Pons (tissue), 1 donor: ENCODE data around the gene BGN.
A peak's percentile ranks its signal among the peaks of the same experiment; 100 is the strongest.

Experiments
- DNase-seq: peaks from one replicate; pipeline ENCODE4 v3.0.0-alpha.2; 2016; ENCODE audit warnings: low spot score

BGN gene

DNA sequence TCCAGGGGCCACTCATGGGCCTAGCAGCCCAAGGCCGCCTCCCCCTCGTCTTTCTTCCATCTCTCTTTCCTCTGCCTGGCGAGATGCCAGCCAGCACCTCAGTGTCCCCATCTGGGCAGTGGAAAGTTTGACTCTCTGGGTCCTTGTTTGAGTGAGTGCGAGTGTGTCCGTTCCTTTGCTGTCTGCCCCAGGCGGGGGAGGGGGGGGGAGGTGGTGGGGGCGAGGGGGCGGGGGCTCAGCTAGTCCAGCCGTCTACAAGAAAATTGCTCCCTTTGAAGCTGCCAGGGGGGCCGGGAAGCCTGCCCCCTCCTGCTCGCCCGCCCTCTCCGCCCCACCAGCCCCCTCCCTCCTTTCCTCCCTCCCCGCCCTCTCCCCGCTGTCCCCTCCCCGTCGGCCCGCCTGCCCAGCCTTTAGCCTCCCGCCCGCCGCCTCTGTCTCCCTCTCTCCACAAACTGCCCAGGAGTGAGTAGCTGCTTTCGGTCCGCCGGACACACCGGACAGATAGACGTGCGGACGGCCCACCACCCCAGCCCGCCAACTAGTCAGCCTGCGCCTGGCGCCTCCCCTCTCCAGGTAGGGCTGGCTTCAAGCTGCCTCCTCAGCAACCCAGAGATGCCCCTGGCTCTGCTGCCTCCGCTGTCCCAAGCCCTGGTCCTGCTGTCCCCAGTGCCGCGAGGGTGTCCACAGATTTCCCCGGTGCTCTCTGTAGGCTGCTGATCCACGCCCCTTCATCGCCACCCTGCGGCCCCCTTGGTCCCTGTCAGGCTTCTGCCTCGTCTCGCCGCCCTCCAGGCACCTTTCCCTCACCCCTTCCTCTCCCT is at the start of gene BGN:
TSS of gene BGN (plus strand) at position 440 of the 821 bp plus-strand sequence. CDS start 9,652 bp downstream, outside the sequence.
- DNase-seq = no peak

DNA sequence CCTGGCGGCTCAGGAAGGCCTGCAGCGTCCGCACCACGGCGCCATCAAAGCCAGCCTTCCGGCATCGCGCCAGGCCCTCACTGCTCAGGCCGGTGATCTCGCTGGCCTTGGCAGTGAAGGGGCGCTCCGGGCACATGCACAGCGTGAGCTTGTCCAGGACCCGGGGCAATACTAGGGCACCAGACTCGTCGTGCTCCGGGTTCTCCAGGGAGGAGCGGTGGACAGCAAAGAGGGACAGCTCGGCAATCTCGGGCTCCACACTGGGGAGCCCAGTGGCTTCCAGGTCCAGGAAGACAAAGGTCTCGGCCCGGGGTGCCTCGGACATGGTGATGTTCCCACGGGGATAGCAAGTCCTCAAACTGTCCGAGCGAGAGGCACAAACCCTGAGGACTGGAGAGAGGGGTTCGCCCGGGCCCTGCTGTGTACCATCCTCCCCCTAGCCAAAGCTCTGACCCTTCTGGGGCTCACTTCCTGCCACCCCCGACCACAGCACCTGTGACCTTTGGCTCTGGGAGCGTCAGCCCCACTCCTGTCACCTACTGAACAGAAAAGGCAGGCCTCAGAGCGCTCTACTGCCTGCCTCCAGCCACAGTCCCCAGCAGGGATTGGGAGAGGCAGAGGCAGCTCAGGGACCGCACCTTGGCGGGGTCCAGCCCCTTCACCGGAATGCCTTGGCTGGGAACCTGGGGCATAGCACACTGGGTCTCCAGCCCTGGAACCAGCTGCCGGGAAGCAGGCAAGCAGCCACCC is 49.5 kb upstream of the BGN start:
- no peak for DNase-seq

DNA sequence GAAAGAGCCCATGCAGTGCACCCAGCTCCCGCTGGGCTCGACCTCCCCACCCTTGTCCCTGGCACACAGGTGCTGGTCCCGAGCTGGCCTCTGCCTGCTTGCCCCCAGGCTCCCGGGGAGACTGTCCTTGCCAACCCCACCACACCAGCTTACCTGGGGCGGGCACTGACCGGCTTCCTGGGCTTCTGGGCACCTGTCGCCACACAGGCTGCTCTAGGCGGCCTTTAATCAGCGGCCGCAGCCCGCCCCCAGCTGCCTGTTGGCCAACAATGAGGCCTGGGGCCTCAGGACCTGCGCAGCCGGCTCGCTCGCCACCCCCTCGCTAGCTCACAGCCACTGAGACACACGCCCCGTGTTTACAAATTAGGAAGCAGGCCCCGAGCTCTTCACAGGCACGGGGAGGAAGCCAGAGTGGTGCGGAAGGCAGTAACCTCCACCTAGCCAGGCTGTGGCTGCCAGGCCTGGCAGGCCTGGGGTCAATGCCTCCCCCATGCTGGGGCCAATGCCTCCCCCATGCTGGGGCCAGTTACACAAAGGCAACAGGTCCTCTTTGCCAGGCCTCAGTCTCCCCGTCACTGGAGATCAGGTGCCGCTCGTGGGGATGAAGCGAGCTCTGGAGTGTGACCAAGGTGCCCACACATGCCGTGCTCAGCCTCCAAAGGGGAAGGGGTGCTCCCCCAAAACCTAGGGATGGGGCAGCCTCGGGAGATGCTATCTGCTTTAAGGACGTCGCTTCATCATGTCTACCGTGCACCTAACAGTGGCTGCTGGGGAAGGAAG is 48.7 kb upstream of the BGN start, which contains the start of gene TREX2:
TSS of gene TREX2 (minus strand) at position 201 of the 780 bp plus-strand sequence. CDS start 626 bp downstream, outside the sequence.
- DNase-seq = no peak

DNA sequence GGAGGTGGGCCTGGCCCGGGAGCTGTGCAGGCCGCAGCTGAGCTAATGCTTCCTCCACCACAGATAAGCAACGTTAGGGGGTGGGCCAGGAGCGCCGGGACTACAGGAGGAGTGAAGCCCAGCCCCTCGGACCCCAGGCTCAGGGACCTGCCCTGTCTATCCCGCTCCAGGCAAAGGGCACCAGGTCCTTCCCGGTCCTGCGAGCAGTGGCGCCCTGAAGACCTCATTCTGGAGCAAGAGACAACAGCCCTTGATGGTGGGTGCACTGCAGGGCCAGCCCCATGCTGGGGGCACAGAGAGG is 48.2 kb upstream of the BGN start:
- no peak for DNase-seq

DNA sequence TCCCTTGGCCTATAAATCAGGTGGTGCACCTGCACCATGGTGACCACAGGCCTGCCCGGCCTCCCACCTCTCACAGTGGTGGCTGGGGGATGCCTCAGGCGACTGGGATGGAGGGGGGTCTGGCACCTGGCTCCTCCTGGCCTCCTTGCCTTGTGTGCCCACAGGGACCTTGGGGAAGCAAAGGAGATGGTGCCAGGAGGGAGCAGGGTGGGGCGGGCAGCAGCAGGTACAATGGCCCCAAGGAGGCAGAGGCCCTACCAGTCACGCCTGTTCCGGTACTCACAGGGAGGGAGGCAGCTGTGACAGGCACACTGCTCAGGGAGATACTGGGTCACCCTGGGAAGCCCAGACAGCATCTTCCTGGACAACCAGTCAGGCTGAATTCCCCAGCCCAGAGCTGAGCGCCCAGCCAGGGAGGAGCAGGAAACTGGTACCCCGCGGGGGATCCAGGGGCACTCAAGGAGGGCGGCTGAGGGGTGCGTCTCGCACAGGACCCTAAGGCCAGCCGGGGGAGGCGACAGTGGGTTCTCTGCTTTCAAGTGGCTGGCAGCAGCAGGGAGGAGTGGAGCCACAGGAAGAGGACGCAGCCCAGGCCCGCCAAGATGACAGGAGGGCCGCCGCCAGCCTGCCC is 47.7 kb upstream of the BGN start:
- no peak for DNase-seq

DNA sequence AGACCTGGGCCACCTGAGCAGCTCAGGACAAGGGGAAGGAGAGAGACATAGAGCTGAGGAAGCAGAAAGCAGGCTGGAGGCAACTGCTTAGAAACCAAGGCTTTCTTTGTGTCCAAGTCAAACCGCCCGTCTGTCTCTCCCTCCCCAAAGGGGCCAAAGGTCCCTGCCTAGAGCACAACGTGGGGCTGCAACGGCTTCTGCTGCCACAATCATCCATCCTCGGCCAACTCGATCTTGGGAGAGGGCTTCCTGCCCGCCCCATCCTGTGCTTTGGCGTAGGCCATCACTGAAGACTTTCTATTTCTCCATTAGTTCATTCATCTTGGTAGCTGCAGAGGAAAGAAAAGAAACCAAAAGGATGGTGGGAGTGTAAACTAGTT is 47.2 kb upstream of the BGN start:
- no peak for DNase-seq

DNA sequence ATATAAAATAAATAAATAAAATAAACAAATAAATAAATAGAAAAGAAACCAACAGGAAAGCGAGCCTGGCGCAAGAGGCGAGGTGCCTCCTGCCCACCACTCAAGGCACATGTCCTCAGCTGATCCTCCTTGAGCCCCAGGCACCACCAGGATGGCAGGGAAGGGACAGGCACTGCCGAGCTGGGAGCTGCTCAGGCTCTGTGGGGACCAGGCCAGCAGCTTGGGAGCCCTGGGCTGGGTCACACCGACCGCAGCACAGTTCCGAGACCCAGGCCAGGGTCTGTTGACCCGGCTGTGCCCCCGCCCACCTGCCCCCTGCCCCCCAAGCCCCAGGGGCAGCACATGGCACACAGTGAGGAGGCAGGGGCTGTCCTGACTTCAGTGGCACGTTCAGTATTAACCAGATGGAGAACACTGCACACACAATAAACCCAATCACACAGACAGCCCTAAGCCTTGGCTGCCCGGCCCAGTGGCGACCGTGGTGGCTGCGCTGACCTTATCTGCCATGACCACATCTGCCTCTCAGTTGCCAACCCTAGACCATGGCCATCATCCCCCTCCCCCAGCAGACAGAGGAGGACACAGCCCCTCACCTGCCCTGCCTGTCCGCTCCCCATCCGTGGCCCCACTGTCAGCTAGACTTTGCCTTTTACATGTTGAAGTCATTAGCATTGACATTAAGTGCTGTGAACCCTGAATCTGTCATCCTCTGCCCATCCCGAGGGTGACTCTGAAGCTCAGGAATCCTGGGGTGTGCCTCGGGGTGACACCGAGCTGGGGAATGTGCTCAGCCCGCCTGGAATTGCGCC is 46.0 kb upstream of the BGN start:
- no peak for DNase-seq

DNA sequence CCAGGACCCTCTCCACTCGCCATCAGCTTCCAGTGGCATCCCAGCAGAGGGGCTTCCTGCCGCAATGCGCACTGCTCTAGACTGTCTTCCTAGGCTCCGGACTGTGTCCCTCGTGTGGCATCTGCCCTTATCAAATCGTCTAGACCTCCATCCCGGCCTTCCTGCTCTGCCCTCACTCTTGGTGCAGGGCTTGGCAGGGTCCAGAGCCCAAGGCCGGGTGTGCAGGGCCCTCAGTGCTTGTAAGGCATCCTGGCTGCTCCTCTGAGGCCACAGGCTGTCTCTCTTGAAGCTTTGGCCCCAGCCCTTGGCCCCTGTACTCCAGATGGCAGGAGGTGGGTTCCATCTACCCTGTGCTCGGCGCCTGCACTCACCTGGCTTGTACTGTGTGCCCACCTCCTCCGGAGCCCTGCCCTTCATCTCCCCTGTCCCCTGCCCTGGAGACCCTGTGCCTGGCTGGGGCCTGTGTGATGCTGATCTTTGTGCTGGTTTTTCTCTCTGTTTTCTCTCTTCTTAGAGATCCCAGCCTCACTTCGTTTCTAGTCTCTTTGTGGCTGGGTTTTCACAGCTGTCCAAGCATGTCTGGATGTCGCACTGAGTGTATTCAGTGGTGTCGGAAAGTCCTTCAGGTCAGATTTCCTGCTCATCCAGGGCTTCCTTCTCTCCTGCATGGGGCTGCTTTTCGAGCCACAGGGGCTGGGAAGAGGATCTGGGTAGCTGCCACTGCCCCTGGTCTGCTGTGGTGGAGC is 45.2 kb upstream of the BGN start:
- no peak for DNase-seq

DNA sequence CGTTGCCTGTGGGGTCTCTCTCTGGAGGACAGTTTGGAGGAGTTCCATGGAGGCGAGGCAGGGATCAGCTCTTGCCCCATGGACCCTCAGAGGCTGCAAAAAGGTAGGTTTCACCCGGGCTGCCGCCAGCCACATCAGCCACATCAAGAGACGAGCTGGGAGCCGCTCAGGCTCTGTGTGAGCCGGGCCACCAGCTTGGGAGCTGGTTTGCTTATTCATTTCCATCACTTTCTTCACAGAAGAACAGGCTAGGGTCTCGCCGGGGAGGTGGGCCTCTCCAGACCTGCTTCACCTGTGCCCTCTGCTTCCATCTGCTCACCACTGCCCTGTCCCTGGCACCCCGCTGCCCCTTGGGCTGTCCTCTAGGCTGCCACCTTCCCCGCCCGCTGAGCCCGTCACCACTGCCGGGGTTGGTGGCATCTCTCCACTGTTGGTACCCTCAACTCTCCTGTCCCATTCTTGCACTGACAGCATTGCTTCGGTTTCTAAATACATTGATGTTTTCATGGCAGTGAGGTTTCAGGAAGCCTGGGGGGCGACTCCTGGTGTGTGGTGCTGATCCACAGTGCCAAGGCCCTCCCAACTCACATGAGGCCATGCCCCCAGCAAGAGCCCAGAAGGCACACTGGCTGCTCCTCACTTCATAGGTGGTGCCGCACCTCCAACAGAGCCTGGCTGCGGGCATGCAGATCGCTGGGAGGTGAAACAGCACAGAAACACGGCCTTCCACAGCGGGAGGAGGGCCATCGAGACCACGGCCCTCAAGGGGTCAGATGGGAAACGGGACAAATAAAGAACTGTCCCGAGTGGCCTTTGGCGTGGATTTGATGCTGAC is 44.4 kb upstream of the BGN start:
- DNase-seq = no peak

DNA sequence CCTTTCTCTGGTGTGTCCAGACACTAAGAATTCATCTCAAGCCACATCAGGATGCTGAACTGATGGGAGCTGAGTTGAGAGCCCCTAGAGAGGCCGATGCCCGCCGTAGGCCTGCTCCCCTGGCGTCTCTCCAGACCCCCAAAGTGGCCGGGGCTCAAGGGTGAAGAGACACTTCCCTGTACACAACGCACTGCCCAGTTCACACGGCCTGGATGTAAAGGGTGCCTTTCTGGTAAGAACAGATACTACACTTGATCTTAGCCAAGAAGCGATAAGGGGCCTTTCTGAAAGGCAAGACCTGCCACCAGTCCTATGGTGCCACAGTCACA is 43.9 kb upstream of the BGN start:
- no peak for DNase-seq

DNA sequence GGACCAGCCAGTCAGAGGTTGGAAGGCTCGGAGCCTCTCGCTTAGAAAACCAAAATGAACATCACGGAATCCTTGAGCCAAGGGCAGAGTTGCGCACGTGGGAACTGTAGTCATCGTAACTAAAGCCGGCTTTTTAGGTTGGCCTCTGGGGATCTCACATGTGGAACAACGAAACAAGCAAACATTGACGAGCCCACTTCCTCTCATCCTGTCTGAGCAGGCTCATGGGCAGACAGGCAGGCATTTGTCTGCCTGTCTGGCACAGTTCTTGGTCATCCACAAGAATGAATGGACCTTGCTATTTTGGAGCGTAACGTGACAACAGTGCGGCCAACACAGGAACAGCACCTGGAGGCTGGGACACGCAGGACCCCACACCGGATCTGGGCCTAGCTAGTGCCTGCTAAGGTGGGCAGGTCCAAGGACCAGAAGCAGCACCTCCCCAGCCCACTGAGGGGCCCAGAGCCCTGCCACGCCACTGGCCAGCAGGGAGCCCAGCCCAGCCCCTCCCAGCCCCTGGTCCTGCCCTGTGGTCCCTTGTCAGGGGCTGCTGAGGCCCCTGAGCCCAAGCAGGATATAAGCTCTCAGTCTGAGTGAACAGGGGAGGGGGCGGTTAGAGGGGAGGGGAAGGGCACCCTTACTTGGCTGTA is 39.8 kb upstream of the BGN start:
- peak; percentile 5 for DNase-seq

DNA sequence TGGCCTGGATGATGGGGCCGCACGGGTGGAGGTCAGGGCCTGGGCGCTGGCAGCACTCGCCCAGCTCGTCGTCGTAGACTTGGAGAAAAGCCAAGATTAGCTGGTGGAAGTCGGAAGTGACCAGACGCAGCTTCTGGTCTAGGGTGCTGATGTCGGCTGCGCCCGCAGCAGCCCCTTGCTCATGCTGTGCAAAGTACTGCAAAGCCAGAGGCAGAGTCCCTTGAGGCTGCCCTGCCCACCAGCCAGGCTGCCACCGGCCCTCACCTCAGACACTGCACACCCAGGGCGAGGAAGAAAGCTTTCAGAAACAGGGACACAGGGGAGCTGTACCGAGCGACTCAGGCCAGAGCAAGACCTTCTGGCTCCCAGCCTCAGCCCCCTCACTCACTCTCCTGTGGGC is 39.2 kb upstream of the BGN start:
- DNase-seq = no peak

DNA sequence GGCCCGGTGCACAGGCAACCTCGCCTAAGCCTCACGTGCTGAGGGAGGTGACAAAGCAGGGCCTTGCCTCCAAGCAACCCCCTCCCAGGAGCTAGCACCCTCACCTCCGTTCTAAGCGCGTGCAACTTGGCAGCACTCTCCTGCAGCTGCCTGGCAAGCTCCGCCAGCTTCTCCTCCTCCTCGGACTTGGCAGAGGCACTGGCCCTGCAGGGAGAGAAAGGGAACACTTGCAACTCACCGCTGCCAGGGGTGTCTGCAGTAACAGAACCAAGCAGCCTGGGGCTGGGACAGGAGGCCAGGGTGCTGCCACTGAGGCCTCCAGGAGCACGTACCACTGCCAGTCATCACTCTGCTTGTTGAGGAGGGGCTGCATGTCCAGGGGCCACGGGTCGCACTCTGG is 38.6 kb upstream of the BGN start:
- DNase-seq = peak; percentile 6

DNA sequence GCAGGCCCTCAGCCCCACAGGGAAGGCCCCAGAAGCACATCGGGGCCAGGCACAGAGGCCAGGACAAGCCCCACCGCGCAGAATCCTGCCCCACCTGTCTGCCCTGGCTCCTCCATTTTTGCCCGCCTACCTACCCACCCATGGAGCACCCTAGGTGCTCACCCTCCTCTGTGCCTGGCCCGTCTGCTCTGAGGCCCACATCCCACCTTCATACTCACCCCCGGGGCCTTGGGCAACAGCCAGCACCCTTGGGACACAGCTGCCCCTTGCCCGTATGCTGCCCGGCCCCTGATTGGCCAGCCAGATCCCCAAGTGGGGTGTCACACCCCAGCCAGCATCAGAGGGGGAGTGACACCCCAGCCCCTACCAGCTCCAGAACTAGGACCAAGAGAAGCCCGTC is 38.1 kb upstream of the BGN start:
- DNase-seq = no peak

DNA sequence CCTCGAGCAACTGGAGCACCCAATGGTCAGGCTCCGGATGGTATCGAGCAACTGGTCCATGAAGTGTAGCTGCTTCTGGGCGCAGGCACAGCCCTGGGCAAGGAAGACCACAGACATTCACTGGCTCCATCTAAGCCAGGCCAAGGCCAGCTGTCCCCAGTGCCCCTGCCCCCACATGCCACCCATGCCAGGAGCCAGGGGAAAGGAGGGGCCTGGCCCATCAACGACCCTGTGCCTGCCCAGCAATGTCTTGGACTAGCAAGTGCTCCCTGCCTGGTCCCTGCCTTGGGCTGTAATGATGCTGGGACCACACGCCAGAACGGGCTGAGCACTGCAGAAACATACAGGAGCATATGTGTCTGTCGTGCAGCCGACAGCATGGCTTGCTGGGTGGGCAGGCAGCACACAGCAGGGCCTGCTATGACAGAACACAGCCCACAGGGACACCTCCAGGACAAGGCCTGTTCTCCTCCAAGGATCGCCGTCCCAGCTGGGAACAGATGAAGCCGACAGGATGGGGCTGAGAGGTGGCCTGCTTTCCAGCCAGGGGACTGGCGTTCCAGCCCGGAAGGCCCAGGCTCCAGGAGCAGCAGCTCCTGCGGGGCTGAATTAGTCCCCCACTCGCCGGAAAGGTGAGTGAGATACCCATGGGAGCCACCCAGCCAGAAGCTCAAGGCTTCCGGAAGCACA is 37.5 kb upstream of the BGN start:
- no peak for DNase-seq

DNA sequence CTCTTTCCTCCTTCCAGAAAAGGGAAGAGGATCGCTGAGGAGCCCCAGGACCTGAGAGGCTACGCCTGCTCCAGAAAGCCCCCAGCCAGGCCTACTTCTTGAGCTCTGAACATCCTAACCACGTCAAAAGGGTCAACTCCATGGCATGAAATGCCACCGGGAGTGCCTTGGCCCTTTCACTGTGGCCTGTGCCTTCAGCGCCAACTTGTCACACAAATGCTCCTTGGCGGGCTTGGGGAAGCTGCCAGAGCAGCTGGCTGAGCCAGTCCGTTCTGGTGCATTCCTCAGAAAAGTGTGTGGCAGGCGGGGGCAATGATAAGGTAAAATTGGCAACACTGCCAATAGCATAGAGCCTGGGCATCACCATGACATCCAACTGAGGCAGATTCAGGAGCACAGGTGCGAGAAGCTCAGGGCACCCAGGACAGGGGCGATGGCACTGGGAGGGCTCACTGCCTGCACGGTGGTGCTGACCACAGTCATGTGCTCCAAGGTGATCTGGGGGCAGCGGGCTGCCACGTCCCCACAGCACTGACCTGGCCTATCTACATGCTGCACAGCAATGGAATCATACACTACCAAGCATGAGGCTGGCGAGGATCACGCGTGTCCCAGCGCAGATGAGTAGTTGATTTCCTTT is 36.8 kb upstream of the BGN start:
- no peak for DNase-seq

DNA sequence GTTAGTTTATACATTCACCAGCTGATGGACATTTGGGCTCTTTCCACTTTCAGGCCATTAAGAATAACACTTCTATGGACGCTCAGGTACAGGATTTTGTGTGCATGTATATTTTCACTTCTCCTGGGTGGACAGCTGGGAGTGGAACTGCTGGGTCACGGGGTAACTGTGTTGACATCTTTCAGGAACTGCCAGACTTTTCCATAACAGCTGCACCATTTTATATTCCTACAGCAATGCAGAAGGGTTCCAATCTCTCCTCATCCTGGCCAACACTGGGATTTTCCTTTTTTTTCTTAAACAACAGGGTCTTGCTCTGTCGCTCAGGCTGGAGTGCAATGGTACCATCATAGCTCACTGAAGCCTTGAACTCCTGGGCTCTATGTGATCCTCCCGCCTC is 36.3 kb upstream of the BGN start:
- no peak for DNase-seq

DNA sequence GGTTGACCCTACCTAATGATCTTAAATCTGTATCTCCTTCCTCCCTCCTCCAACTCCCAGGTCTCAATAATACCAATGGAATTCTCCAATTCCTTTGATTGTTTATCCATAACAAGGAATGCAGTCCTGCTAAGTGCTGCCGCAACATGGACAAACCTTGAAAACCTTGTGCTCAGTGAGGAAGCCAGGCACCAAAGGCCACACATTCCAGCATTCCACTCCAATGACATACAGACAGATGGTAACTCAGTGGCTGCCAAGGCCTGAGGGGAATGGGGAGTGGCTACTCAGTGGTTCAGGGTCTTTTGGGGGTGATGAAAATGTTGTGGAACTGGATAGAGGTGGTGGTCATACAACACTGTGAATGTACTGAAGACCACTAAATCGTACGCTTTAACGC is 34.8 kb upstream of the BGN start:
- DNase-seq = no peak
